Measurements from ENCODE around the gene PHF21B.

Gene PHF21B

GRCh38 chr22:45042263-45042662 lies 32.5 kb upstream of the PHF21B start:
- TF ChIP-seq USF1 (IDR thresholded peaks at IDR 0.05) (no peak), CREB1 (IDR thresholded peaks at IDR 0.05; ENCODE audit: low read depth) (no peak), TEAD4 (IDR thresholded peaks at IDR 0.05) (no peak), MAX (IDR thresholded peaks at IDR 0.05) (no peak), FOXM1 (IDR thresholded peaks at IDR 0.05; ENCODE audit: borderline replicate concordance, low read depth) (no peak), RAD21 (IDR thresholded peaks at IDR 0.05; ENCODE audit: low read depth) (no peak)

- TF ChIP-seq CREB1 (IDR thresholded peaks at IDR 0.05; ENCODE audit: low read depth), result no peak
- no peak for TF ChIP-seq TCF12 (IDR thresholded peaks at IDR 0.05; ENCODE audit: low read depth)
- no peak for TF ChIP-seq YY1 (IDR thresholded peaks at IDR 0.05; ENCODE audit: low read depth)
- no peak for TF ChIP-seq EGR1 (IDR thresholded peaks at IDR 0.05)
- no peak for TF ChIP-seq ZBTB7A (IDR thresholded peaks at IDR 0.05; ENCODE audit: low read depth)
- TF ChIP-seq USF1 (IDR thresholded peaks at IDR 0.05), result no peak
- no peak for TF ChIP-seq CEBPB (IDR thresholded peaks at IDR 0.05)
- TF ChIP-seq RAD21 (IDR thresholded peaks at IDR 0.05; ENCODE audit: low read depth), result no peak
- TF ChIP-seq FOXM1 (IDR thresholded peaks at IDR 0.05; ENCODE audit: borderline replicate concordance, low read depth), result no peak
- TF ChIP-seq TEAD4 (IDR thresholded peaks at IDR 0.05), result no peak
- no peak for TF ChIP-seq MAX (IDR thresholded peaks at IDR 0.05)
- no peak for TF ChIP-seq EP300 (IDR thresholded peaks at IDR 0.05; ENCODE audit: borderline replicate concordance)
- TF ChIP-seq NFIC (IDR thresholded peaks at IDR 0.05), result no peak
- no peak for TF ChIP-seq TAF1 (IDR thresholded peaks at IDR 0.05; ENCODE audit: low read depth)
- no peak for TF ChIP-seq REST (IDR thresholded peaks at IDR 0.05; ENCODE audit: low read depth)
These were observed 29.3 kb upstream of the PHF21B start for GRCh38 chr22:45039133-45039532.

GRCh38 chr22:45036154-45036553 lies 26.3 kb upstream of the PHF21B start:
- TF ChIP-seq TEAD4 (IDR thresholded peaks at IDR 0.05) (no peak), RAD21 (IDR thresholded peaks at IDR 0.05; ENCODE audit: low read depth) (no peak), TAF1 (IDR thresholded peaks at IDR 0.05; ENCODE audit: low read depth) (no peak), CREB1 (IDR thresholded peaks at IDR 0.05; ENCODE audit: low read depth) (no peak), CEBPB (IDR thresholded peaks at IDR 0.05) (no peak)

- TF ChIP-seq EGR1 (IDR thresholded peaks at IDR 0.05), result no peak
- no peak for TF ChIP-seq TCF12 (IDR thresholded peaks at IDR 0.05; ENCODE audit: low read depth)
- no peak for TF ChIP-seq NFIC (IDR thresholded peaks at IDR 0.05)
These were observed 25.0 kb upstream of the PHF21B start for GRCh38 chr22:45034821-45035220.

GRCh38 chr22:45034156-45034555 lies 24.4 kb upstream of the PHF21B start:
- TF ChIP-seq YY1 (IDR thresholded peaks at IDR 0.05; ENCODE audit: low read depth) (no peak), TCF12 (IDR thresholded peaks at IDR 0.05; ENCODE audit: low read depth) (no peak), CREB1 (IDR thresholded peaks at IDR 0.05; ENCODE audit: low read depth) (no peak), EP300 (IDR thresholded peaks at IDR 0.05; ENCODE audit: borderline replicate concordance) (no peak), CEBPB (IDR thresholded peaks at IDR 0.05) (no peak), FOXM1 (IDR thresholded peaks at IDR 0.05; ENCODE audit: borderline replicate concordance, low read depth) (no peak), NFIC (IDR thresholded peaks at IDR 0.05) (no peak), USF1 (IDR thresholded peaks at IDR 0.05) (no peak), TAF1 (IDR thresholded peaks at IDR 0.05; ENCODE audit: low read depth) (no peak), REST (IDR thresholded peaks at IDR 0.05; ENCODE audit: low read depth) (no peak), TEAD4 (IDR thresholded peaks at IDR 0.05) (no peak), RAD21 (IDR thresholded peaks at IDR 0.05; ENCODE audit: low read depth) (no peak), ZBTB7A (IDR thresholded peaks at IDR 0.05; ENCODE audit: low read depth) (no peak), EGR1 (IDR thresholded peaks at IDR 0.05) (no peak), MAX (IDR thresholded peaks at IDR 0.05) (no peak)

GRCh38 chr22:45033136-45033535 lies 23.3 kb upstream of the PHF21B start:
- TF ChIP-seq REST (IDR thresholded peaks at IDR 0.05; ENCODE audit: low read depth) (no peak), TAF1 (IDR thresholded peaks at IDR 0.05; ENCODE audit: low read depth) (no peak), TCF12 (IDR thresholded peaks at IDR 0.05; ENCODE audit: low read depth) (no peak), CEBPB (IDR thresholded peaks at IDR 0.05) (no peak)

All from Ishikawa (cell line).